ENCODE data around the gene GPLD1.

- TF ChIP-seq POLR2A (IDR thresholded peaks at IDR 0.05; ENCODE audit: low read length) (no peak), GATA1 (IDR thresholded peaks at IDR 0.05; ENCODE audit: low read depth, low read length) (no peak)
These were observed 103.7 kb downstream of the GPLD1 start for GRCh38 chr6:24385536-24386269.
